HG02981 (cell line): Measurements from ENCODE around the gene CCDC157.
"Not testable (repeated sequence)": the region's sequence is repeated elsewhere in the genome, so short reads cannot be mapped to it uniquely, and the experiment has no call there.

Experiments used
- ATAC-seq: cut with Tn5 transposase; IDR thresholded peaks from one replicate; pipeline ENCODE4 v1.9.1; 2021; ENCODE audit warnings: mild to moderate bottlenecking, moderate library complexity; ENCODE audit not compliant: unreplicated experiment

CCDC157 gene

DNA sequence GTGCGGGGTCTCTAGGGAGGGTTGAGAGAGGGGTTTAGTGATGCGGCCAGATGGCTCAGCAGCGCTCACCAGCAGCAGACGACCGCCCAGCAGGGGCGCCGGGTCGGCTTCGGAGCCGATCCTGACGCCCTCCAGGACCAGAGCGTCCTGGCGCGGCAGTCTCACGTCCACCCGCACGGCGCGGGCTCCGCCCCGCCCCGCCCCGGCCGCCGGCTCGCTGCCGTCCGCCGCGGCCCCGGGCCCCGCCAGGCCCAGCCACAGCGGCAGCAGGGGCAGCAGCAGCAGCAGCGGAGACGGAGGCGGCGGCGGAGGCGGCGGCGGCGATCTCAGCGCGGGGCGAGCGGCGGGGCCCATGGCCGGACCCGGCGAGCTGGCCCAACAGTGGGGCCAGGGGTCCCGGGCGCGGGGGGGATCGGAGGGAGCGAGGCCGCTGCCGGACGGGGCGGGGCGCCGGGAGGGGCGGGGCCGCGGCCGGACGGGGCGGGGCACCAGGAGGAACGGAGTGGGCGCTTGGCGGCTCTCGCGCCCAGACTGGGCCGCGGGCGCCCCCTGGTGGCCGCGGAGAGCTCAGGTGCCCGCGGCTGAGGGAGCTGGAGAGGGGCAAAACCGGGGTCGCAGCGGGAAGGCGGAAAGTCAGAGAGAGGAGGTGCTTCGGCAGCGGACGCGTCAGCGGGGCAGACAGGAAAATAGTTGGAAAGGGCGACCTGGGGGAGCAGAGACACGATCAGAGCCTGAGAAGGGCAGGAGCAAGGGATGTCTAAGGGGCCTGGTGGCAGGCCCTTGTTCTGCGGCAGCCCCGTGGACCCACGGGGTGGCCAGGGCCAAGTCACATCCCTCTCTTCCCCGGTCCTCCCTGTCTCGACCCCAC lies 30.4 kb downstream of the CCDC157 start, which contains the start of gene RNF215:
TSS of gene RNF215 (minus strand) at position 452 of the 868 bp plus-strand sequence. CDS start at position 354, 98 bp downstream.
- peak; percentile 71 for ATAC-seq

DNA sequence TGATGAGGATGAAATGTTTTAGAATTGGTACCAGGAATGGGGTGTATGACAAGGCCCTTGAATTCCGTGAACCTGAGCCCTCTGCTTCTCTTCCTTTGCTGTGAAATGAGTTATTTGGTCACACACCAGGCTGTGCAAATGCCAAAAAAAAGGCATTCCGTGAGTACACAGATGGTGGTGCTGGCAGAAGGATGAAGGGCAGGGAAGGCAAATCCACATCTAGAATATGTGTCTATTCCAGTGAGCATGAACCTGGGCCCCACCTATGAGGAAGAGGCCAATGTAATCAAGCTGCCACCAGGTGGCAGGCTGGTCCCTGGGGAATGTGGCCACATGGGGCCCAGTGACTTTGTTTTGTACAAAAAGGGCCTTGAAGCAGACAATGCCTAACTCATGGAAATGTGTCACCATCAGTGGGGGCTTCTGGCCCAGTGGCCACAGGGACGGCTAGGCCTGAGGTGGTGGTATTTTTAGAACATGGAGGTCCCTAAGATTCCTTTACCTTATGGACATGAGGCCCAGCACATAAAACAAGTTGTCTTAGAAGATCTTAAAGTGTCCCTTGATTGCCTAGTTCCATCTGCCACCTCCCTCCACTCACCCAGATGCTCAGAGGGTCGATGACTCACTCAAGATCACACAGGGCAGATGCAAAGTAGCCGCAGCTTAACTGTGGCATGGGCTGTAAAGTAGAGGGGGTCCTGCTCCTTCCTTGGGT lies 34.3 kb downstream of the CCDC157 start:
- no peak for ATAC-seq

DNA sequence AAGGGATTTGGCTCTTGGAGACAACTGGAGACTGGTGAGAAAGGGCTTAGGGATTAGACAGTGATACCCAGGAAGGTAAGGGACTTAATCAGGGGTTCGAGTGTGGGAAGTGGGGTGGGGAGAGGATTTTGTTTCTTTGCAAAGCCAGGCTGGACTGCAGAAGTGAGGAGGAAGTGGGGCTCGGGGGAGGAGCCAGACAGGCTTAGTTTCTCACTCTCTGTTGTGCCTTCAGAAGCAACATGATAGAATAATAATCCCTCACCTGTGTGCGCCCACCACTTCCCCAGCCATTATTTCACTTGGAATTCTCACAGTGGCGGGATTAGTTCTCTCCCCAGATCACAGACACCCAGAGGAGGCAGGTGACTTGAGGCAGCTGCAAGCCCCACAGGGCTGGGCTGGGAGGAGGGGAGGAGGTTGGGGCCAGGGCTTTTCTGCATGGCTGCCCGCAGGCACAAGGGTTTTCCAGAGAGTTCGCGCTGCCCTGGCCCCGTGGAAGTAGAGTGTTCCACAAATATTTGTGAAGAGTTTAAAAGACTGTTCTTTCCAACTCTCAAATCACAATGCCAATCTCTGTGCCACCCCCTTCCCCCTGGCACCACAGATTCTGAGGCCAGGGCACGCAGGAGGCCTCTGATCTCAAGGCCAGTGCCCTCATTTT lies 36.0 kb downstream of the CCDC157 start:
- ATAC-seq: no peak

DNA sequence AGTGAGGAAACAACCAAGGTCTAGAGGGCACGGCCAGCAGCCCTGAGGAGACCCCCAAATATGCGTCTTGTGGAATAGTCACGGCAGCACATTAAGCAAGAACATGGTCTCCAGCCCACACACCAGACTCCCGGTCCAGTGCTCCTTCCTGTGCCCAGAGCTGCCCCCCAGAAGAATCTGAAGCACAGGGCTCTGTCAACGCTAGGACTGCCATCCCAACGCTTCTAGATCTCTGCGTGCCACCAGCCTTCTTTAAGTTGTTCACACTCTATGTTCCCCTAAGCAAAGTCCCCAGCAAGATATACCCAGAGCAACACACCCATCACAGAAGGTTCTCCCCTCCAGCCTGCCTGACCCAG lies 36.5 kb downstream of the CCDC157 start:
- ATAC-seq: no peak

DNA sequence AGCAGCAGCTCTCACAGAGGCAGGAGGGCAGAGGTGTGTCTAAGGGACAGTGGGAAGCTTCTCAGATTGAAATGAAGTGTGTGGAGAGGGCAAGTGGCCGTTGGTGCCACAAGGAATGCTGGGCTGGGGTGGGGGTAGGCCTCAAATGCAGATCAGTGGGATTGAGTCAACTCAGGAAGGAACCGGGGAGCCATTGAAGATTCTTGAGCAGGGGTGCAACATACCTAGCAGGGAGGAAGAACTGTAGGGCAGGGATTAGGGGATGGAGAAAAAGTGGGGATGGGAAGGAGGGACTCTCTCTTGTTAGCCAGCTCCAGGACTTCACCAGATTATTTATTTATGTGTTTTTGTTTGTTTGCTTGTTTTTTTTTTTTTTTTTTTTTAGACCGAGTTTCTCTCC lies 37.1 kb downstream of the CCDC157 start:
- no peak for ATAC-seq

DNA sequence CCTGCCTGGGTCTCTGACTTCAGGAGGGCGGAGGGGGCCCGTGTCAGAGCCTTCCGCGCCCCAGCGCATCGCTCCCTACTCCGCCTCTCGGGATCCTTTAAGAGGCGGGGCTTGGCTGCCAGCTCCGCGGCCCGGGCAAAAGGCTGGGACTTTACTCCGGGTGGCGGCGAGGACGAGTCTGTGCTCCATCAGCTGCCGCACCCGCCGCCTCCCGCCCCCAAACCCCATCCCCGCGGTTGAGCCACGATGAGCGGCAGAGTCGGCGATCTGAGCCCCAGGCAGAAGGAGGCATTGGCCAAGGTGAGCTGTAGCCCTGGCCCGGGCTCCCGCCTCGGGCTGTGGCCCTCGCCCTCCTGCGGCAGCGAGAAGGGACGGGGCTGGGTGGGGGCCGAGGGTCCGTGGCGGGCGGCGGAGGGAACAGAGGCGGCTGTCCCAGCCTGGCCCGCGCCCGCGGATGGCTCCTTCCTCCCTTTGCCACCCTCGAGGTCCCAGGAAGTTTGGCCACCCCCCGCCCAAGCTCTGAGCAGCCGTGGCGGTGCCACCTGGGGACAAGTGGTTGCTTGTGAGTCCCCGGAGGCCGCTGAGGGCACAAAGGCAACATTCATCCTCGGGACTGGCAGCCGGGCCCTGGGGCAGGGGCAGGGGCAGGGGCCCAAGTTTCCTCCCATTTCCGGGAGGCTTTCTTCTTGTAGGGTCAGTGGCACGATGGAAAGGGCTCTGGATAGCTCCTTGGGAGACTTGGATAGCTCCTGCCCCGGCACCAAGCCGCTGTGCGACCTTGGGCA lies 40.3 kb downstream of the CCDC157 start, which contains the start of gene SEC14L2:
TSS of gene SEC14L2 (plus strand) at position 148 of the 785 bp plus-strand sequence. CDS start at position 247, 99 bp downstream.
- ATAC-seq: no peak

DNA sequence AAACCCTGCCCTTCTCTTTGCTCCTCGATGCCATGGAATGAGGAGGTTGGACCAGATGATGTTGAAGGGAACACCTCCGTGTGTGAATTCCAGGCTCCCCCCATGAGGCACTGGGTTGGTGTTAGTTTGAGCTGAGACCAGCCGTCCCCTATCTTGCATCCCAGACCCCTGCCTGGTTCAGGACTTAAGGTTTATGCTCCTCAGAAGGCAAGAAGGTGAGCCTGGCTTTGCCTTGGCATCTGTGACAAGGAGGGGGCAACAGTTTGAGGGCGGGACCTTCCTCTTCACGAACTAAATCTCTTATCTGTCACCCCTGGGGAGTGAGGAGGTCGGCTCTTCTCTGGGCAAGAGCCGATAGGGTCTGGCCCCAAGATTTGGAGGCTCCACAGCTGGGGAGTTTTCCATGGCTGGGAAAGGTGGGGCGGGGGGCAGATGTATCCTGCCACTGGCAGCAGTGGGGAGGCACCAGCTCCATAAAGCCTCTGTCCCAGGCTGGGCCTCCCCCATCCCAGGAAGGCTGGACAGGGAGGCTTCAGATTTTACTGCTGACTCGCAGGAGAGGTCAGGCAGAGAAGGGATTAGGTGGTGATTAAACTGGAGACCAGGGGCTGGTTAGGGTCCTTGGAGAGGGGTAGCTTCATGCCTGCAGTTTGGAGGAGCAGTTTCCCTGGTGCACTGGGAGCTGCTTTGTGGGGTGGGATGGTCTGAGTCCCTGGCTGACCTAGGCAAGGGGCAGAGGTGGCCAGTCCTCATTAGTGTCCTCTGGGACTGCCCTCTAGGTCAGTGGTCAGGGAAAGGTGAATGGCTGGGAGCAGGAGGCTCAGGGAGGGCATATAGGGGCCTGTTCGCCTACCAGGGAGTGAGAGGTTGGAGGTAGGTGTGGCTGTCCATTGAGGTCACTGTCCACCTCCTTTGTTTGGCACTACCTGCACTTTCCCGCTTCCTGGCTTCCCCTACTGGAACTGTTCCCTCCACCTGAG lies 41.1 kb downstream of the CCDC157 start:
- ATAC-seq: no peak

DNA sequence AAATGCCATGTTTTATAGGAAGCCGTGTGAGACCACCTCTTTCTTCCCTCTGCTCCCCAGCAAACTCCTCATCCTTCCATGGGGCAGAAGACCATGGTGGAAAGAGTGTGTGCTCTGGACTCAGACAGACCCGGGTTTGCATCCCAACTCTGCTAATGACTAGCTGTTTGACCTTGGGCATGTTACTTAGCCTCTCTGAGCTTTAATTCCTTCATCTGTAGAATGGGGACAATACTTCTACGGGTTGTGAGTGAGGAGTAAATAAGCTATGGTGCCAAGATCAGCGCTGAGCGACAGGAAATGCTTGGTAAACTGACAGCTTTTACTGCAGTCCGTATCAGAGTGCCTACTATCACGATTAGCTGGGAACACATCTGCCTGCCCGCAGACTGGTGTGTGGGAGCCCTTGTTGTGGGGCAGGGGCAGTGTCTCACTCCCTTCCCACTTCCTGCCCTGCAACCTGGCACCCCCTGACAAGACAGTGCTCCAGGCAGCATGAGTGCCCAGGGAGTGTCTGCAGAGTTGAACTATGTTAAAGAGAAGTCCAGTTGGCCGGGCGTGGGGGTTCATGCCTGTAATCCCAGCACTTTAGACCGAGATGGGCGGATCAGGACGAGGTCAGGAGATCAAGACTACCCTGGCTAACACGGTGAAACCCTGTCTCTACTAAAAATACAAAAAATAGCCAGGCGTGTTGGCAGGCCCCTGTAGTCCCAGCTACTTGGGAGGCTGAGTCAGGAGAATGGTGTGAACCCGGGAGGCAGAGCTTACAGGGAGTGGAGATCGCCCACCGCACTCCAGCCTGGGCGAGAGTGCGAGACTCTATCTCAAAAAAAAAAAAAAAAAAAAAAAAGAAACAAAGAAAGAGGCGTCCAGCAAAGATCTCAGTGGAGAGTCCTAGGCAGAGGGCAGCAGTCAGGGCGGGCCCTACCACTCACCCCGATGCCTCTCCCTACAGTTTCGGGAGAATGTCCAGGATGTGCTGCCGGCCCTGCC lies 42.2 kb downstream of the CCDC157 start:
- no peak for ATAC-seq

DNA sequence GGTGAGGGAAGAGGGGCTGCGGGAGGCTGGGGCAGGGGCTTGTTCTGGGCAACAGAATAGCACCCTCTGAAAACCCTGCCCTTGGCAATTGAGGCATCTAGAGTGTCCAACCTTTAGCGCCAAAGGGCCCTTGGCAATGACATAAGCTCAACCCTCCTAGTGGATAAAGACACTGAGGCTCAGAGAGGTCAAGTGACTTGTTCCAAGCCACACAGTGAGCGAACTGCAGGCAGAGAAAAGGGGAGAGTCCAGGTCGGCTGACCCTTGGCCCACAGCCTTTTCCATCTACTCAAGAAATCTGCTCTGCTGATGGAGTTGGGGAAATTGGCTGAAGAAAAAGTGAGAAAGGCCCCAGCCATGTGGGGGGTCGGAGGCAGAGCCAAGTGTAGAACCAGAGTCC lies 42.9 kb downstream of the CCDC157 start:
- ATAC-seq: no peak

DNA sequence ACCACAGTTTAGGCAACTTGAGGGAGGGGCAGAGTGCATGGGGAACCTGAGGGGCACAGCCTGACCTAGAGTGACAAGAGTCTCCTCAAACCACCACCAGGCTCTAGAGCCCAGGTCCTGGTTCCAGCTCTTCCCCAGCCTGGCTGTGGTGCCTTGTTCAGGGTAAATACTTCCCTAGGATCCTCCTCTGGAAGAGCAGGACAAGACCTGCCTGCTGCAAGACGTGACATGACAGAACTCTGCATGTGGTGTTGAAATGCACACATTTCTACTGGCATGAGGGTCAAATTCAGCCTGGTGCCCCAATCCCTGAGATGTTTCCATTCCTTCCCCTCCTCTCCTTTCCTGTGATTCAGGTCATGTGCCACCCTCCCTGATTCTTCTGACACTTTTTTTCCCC lies 43.4 kb downstream of the CCDC157 start:
- ATAC-seq: no peak

DNA sequence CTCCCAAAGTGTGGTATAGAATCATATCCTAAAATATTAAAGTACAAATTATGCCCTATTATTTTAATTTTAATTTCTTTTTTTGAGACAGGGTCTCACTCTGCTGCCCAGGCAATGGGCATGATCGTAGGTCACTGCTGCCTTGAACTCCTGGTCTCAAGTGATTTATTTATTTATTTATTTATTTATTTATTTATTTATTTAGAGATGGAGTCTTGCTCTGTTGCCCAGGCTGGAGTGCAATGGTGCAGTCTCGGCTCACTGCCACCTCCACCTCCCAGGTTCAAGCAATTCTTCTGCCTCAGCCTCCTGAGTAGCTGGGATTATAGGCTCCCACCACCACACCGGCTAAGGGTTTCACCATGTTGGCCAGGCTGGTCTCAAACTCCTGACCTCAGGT lies 44.2 kb downstream of the CCDC157 start:
- not testable (repeated sequence) for ATAC-seq

DNA sequence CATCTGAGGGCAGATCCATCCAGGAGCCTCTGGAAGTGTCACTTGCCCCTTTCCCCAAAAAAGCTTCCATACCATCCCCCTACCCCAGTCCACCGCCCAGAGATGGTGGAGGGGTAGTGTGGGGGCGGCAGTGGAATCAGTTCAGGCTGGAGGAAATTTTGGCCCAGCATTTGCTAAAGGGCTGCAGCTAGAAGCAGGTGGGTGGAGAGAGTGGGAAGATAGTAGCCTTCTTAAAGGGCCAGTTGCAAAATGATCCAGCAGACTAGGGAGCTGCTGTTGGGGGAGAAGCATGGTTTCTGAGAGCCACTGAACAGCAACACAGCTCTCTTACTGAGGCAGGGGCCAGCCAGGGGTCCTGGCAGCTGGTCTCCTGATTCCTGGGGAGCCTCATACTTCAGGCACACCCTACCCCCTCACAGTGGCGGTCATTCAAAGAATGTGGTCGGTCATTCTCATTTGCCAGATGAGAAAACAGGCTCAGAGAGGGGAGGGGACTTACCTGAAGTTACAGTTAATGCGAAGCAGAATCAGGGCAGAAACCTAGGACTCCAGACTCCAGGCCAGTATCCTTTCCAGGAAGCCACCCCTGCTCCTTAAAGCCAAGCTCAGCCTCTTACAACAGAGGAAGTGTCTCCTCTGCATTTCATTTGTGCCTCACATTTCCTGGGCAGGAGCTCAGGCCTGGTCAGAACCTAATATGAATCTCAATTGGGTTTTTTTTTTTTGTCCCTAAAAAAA lies 45.4 kb downstream of the CCDC157 start:
- ATAC-seq: no peak

DNA sequence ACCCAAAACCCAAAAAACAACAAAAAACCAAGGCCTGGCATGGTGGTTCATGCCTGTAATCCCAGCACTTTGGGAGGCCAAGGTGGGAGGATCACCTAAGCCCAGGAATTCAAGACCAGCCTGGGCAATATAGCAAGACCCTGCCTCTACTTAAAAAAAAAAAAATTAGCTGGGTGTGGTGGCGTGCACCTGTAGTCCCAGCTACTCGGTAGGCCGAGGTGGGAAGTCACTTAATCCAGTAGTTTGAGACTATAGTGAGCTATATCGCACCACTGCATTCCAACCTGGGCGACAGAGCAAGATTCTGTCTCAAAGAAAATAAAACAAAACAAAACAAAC lies 45.9 kb downstream of the CCDC157 start:
- not testable (repeated sequence) for ATAC-seq

DNA sequence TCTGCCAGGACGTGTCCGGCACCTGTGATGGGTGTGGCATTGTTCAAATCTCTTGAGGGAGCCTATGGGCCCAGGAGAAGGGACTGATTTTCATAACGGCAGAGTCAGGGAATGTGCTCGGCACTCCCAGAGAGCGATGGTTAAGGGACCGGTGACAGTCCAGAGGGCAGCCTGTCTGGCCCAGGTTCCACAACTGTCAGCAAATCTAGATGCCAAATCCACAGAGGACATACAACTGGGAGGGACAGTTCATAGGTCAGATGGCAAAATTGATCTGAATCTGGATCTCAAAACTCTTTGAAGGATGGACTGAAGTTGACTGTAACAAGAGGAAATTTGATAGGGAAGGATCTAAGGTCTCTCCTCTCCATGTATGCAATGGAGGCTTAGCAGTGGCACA lies 47.5 kb downstream of the CCDC157 start:
- ATAC-seq: no peak

DNA sequence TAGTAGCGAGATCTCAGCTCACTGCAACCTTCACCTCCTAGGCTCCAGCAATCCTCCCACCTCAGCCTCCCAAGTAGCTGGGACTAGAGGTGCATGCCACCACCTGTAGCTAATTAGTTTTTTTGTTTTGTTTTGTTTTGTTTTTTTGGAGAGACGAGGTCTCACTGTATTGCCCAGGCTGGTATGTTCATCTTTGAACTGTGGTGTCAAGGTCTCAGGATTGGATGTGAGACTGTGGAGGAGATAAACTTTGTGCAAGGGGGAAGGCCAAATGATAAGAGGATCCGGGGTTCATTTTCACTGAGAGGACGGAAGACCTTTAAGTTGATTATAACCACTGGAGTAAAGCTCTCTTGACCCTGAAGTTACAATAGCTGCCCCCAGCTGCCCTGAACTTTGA lies 48.9 kb downstream of the CCDC157 start:
- ATAC-seq: no peak

DNA sequence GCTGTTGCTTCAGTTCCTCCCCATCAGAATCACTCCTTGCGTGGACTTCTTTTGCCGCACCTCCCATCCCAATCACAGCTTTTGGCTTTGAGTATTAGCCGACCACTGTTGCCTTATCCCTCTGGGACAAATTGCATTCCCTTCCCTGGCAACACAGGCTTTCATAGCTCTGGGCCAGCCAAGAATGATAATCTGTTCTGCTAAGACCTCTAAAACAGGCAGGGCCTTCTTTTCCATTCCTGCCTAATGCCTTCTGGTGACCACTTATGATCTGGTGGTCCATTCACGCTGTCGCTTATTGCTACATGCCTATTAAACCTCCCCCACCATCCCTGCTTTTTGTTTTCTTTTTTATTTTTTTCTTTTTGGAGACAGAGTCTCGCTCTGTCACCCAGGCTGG lies 49.6 kb downstream of the CCDC157 start:
- ATAC-seq: no peak

DNA sequence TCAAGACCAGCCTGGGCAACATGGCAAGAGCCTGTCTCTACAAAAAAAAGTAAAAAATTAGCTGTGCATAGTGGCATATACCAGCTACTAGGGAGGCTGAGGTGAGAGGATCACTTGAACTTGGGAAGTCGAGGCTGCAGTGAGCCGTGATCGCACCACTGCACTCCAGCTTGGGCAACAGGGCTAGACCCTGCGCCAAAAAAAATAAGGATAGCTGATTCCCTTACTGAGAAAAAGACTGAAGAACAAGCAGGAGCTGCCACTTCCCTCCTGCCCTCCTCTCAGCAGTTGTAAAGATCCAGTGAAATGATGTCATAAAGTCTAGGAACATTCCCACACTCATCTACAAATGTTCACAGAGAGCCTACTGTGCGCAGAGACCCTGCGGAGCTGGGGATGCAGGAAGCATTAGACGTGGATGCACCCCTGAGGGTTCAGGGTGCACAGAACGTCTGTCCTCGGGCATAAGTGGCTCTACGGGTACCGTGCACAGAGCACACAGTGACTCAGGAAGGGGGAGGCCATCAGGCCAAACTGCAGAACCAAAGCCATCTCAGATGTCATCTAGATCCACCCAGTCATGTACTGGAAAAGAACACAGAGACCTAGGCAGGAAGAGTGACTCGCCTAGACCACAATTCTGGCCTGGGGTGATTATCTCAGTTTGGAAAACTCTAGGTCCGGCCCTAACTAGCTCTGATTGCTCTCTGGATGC lies 51.7 kb downstream of the CCDC157 start:
- ATAC-seq: no peak
